K562 (cell line): Measurements from ENCODE around the gene NIN. TPM values are rescaled to one million over a fixed set of nuclear protein-coding genes. Genes with fewer than 3 reads are reported as not detected.

Experiments used
- ATAC-seq: fragments of 200-7000 bp; cut with Tn5 transposase; 3 replicates; pipeline ENCODE4 v1.9.1; 2020; ENCODE audit warnings: moderate library complexity
- BruUV-seq: library from RNA; stranded (reverse); fragments of 400-500 nt; replicated peaks from 2 replicates; lab custom pipeline; 2021; lab: Mats Ljungman, UMichigan
- CTCF ChIA-PET: fragments of 300-600 bp; formaldehyde crosslinking; extraction: SDS; loops from one replicate; lab custom pipeline; 2021; ENCODE audit warnings: low intra/inter-chr PET ratio; lab: Yijun Ruan, JAX
- POLR2A ChIA-PET: fragments of 300-600, 350-650 bp; sonication (Branson Sonifier 250); formaldehyde crosslinking; extraction: SDS; loops from one replicate; lab custom pipeline; 2021; ENCODE audit warnings: antibody characterized with exemption, inconsistent platforms; lab: Yijun Ruan, JAX
- DNase-seq, 4 experiments: peaks; one replicate each; pipeline versions ENCODE4 v3.0.0 to v3.0.0-alpha.2; 2011 to 2018; ENCODE audit warnings: low spot score in 3 of 4, mixed read lengths in 3 of 4; ENCODE audit errors: extremely low read depth in 1 of 4
- FAIRE-seq: peaks from 2 replicates; lab custom pipeline; 2011; peaks lifted over from hg19 to GRCh38; lab: Jason Lieb, UNC
- H2AFZ ChIP-seq: 2 replicates; pipeline ENCODE4 v1.6.0; 2011; ENCODE audit warnings: low read depth, low read length, control low read depth, inconsistent platforms
- H3K27ac ChIP-seq: fragments of 200-600 bp; 3 replicates; pipeline ENCODE4 v1.8.0; 2011; ENCODE audit warnings: low read depth, mild to moderate bottlenecking, control low read depth, inconsistent platforms, low read length, moderate library complexity, mixed read lengths; ENCODE audit errors: extremely low read depth
- H3K27me3 ChIP-seq, 2 experiments: fragments of 300-600 bp in 1 of 2; 2 replicates in 1 of 2; 3 replicates in 1 of 2; pipeline versions ENCODE4 v1.6.0 to v1.8.0; 2011; ENCODE audit warnings: inconsistent platforms in 2 of 2, low read length in 2 of 2, mild to moderate bottlenecking in 1 of 2, mixed read lengths in 1 of 2, moderate library complexity in 1 of 2; ENCODE audit not compliant: control insufficient read depth in 2 of 2, insufficient read depth in 2 of 2
- H3K36me3 ChIP-seq: fragments of 300-600 bp; 3 replicates; pipeline ENCODE4 v1.8.0; 2011; ENCODE audit warnings: mild to moderate bottlenecking, low read length, inconsistent platforms; ENCODE audit not compliant: control insufficient read depth, insufficient read depth
- H3K4me1 ChIP-seq, 2 experiments: fragments of 200-600 bp in 1 of 2; replicated peaks in 1 of 2; 2 replicates in 1 of 2; 3 replicates in 1 of 2; pipeline versions ENCODE4 v1.5.1 to v1.8.0; 2011; ENCODE audit warnings: inconsistent platforms in 2 of 2, low read length in 2 of 2, mild to moderate bottlenecking in 1 of 2, mixed read lengths in 1 of 2, moderate library complexity in 1 of 2; ENCODE audit not compliant: control insufficient read depth in 2 of 2, insufficient read depth in 2 of 2
- H3K4me2 ChIP-seq: 2 replicates; pipeline ENCODE4 v1.6.1; 2011; ENCODE audit warnings: low read length, control low read depth, inconsistent platforms, mixed read lengths; ENCODE audit not compliant: insufficient read depth
- H3K4me3 ChIP-seq: fragments of 200-600 bp; sonication (generic), shearing (Covaris generic); 2 replicates; pipeline ENCODE4 v1.5.1; 2016; ENCODE audit warnings: control low read depth, inconsistent platforms
- H3K79me2 ChIP-seq: fragments of 200-600 bp; 3 replicates; pipeline ENCODE4 v1.8.0; 2011; ENCODE audit warnings: low read length, inconsistent platforms; ENCODE audit not compliant: control insufficient read depth, insufficient read depth
- H3K9ac ChIP-seq, 2 experiments: 2 replicates each; pipeline versions ENCODE4 v1.6.0 to v1.6.1; 2011; ENCODE audit warnings: low read depth in 2 of 2, low read length in 2 of 2, control low read depth in 1 of 2, inconsistent platforms in 1 of 2, mild to moderate bottlenecking in 1 of 2, mixed read lengths in 1 of 2; ENCODE audit not compliant: insufficient read depth in 1 of 2
- H3K9me1 ChIP-seq: one replicate; pipeline ENCODE4 v1.6.0; 2011; ENCODE audit warnings: inconsistent platforms, mild to moderate bottlenecking, low read length, moderate library complexity; ENCODE audit not compliant: control insufficient read depth, insufficient read depth
- H3K9me3 ChIP-seq: replicated peaks from 2 replicates; pipeline ENCODE4 v1.5.1; 2011; ENCODE audit warnings: low read depth, low read length, inconsistent platforms; ENCODE audit not compliant: control insufficient read depth, insufficient read depth
- H4K20me1 ChIP-seq: replicated peaks from 2 replicates; pipeline ENCODE4 v1.6.1; 2011; ENCODE audit warnings: low read length, inconsistent platforms, mixed read lengths; ENCODE audit not compliant: control insufficient read depth, insufficient read depth
- CBFA2T3 ChIP-seq: fragments of 450-650 bp; IDR thresholded peaks from 2 replicates; pipeline ENCODE4 v1.6.1; 2017
- CEBPB ChIP-seq: fragments of 450-650 bp; IDR thresholded peaks from 2 replicates; pipeline ENCODE4 v1.6.1; 2016; ENCODE audit warnings: missing genetic modification characterization, missing compliant biosample characterization
- HOXB6 ChIP-seq: fragments of 250-450 bp; sonication (Bioruptor Pico); IDR thresholded peaks from 2 replicates; pipeline ENCODE4 v1.5.1; 2022; ENCODE audit warnings: mild to moderate bottlenecking, borderline replicate concordance
- MAFG ChIP-seq: fragments of 450-650 bp; conservative IDR thresholded peaks from 2 replicates; pipeline ENCODE4 v1.6.1; 2016; ENCODE audit warnings: missing genetic modification characterization, missing compliant biosample characterization
- NFE2 ChIP-seq: IDR thresholded peaks from 2 replicates; pipeline ENCODE4 v1.6.1; 2014; ENCODE audit warnings: antibody characterized with exemption, low read depth
- SMARCA5 ChIP-seq: fragments of 450-650 bp; IDR thresholded peaks from 2 replicates; pipeline ENCODE4 v1.6.1; 2016
- TCF3 ChIP-seq: sonication (generic); formaldehyde crosslinking; IDR thresholded peaks from 2 replicates; pipeline ENCODE4 v1.4.0; 2020; ENCODE audit warnings: mild to moderate bottlenecking, missing genetic modification reagents
- ZC3H11A ChIP-seq: IDR thresholded peaks from 2 replicates; pipeline ENCODE4 v1.6.1; 2012; ENCODE audit warnings: low read depth, low read length, improper control_type of control experiment
- WGBS: fragments of 100-300 bp; shearing (Covaris generic); methylation state at CpG from one replicate; pipeline ENCODE4 v1.1.6; 2016; ENCODE audit warnings: low coverage, mixed read lengths; ENCODE audit not compliant: insufficient coverage; ENCODE audit errors: missing lambda C conversion rate; 5-methylcytosine and 5-hydroxymethylcytosine counted together
- in situ Hi-C: fragments of 300-500 bp; cut with MboI; formaldehyde crosslinking; loops from 4 replicates; pipeline ENCODE4 v1.15.0; 2018; ENCODE audit warnings: inconsistent platforms, mixed read lengths
- intact Hi-C: fragments of 100-400 bp; cut with micrococcal nuclease; formaldehyde crosslinking; loops from 2 replicates; pipeline ENCODE4 v1.14.2; 2022
- polyA plus RNA-seq, 8 experiments: library from polyadenylated mRNA; depleted of rRNA in 4 of 8; stranded (reverse) in 5 of 8; unstranded in 3 of 8; fragments of >200 nt; fragmentation: Nextera tagmentation in 2 of 8; fragmentation: Illumina TruSeq in 1 of 8; extraction: Ambion mirVana in 2 of 8; extraction: Trizol in 1 of 8; gene quantifications; 2 replicates each; pipeline versions ENCODE4 v1.2.1 to v1.2.3, GENCODE V29; 2011 to 2014; ENCODE audit warnings: inconsistent platforms in 1 of 8, missing spikeins in 1 of 8
- total RNA-seq, 7 experiments: library from RNA; depleted of rRNA in 6 of 7; stranded (reverse); fragments of >200 nt in 6 of 7; fragmentation: Illumina TruSeq in 2 of 7; extraction: Trizol in 2 of 7; gene quantifications; 2 replicates each; pipeline versions ENCODE4 v1.2.1 to v1.2.3, GENCODE V29; 2011 to 2021; ENCODE audit warnings: low replicate concordance in 1 of 7
- TF ChIP-seq, protein P1 (sequence below): fragments of 250-450 bp; sonication (Bioruptor Pico); IDR thresholded peaks from 2 replicates; pipeline ENCODE4 v1.8.0; 2021; ENCODE audit warnings: mild to moderate bottlenecking, moderate library complexity
- TF ChIP-seq, protein P2 (sequence below): fragments of 250-450 bp; sonication (Bioruptor Pico); IDR thresholded peaks from 2 replicates; pipeline ENCODE4 v1.4.0; 2020; ENCODE audit warnings: borderline replicate concordance
- TF ChIP-seq, protein P3 (sequence below): fragments of 250-450 bp; sonication (Bioruptor Pico); IDR thresholded peaks from 2 replicates; pipeline ENCODE4 v1.8.0; 2022; ENCODE audit warnings: moderate library complexity, mild to moderate bottlenecking, inconsistent platforms

Gene NIN
- total and polyA plus RNA-seq, 9 of the 15 experiments (the other 6 are each of a cell fraction or from before 2014, with no cell fraction given) = 0.84 to 8.4 (median 5.0) TPM

DNA sequence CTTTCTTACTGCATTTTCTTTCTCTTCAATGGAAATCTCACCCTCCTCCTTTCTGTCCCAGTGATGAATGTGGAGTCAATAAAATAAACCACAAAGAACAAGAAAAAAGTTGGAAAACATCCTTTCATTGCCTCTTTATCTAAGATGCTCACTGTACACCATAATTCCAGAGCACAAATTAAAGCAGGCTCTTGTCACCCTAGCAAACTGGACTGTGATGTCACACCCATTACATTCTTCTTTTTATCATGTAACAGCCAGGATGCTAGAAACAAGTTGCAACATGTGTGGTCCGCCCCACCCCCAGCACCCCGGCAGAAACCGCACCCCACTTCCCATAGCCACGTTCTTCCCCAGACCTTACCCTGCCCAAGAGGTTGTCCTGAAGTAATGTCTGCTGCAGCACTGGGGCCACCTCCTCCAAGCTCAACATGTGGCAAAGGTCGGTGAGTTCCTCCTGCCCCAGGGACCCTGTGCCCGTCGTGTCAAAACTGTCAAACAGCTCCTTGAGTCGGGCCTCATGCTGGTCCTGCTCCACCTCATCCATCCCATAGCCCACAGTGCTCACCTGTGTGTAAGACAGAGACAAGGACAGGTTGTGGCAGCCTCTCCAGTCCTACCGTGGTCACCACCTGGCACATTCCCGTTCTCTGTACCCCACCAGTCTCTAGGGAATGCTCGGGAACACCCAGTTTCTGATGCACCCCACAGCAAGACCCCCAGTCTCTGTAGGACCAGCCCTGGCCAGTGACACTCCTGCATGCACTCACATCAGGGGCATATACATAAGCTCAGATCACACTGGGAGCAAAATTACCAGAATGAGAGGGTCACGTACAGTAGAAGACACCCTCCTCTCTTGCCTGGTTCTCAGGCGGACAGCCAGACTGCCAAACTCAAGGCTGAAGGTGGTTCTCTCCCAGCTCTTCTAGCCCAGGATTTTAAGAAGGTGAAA is 9.2 kb downstream of the NIN start:
- Histone ChIP-seq H3K9ac (0 out of 4 replicates have a peak overlapping the region, but pooled peaks of 1 of the 2 experiments have one; percentile 26), H3K4me3 (no peak overlapping the region), H3K36me3 (no peaks in the 10 kb centered on the region), H4K20me1 (no peaks in the 10 kb centered on the region), H3K9me1 (no peaks in the 10 kb centered on the region), H3K27ac (no peak overlapping the region), H3K4me1 (no peaks in the 10 kb centered on the region; a peak in 3 of 5 replicates), H3K79me2 (no peaks in the 10 kb centered on the region), H2AFZ (no peak overlapping the region), H3K9me3 (no peaks in the 10 kb centered on the region), H3K27me3 (peaks cover 0 to 8% of the 10 kb centered on the region in 2 experiments; a peak in 1 of 5 replicates), H3K4me2 (no peak overlapping the region)
- in situ Hi-C loops = no loop called here
- FAIRE-seq = no peak
- BruUV-seq = no TSS peak
- ChIA-PET POLR2A (interaction anchor here (0.5 to 0.6 kb wide), 2 partner anchors 122 to 944 kb away, joined by 3 to 5 read pairs; partner anchors contain the start of gene PYGL), CTCF (no interaction called here)
- WGBS = 14% methylated on average over 12 of the region's 13 CpGs
- intact Hi-C loops = no loop called here
- TF ChIP-seq ZC3H11A (no peak), CBFA2T3 (0 out of 2 replicates have a peak, but pooled peaks have one; percentile 18), SMARCA5 (no peak), CEBPB (peak; percentile 65), TCF3 (CRISPR knock-in tag) (peak; percentile 53), NFE2 (no peak), HOXB6 (CRISPR knock-in tag) (no peak), MAFG (no peak)
- TF ChIP-seq, protein P1, sequence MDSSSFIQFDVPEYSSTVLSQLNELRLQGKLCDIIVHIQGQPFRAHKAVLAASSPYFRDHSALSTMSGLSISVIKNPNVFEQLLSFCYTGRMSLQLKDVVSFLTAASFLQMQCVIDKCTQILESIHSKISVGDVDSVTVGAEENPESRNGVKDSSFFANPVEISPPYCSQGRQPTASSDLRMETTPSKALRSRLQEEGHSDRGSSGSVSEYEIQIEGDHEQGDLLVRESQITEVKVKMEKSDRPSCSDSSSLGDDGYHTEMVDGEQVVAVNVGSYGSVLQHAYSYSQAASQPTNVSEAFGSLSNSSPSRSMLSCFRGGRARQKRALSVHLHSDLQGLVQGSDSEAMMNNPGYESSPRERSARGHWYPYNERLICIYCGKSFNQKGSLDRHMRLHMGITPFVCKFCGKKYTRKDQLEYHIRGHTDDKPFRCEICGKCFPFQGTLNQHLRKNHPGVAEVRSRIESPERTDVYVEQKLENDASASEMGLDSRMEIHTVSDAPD = no peak
- TF ChIP-seq, protein P2, sequence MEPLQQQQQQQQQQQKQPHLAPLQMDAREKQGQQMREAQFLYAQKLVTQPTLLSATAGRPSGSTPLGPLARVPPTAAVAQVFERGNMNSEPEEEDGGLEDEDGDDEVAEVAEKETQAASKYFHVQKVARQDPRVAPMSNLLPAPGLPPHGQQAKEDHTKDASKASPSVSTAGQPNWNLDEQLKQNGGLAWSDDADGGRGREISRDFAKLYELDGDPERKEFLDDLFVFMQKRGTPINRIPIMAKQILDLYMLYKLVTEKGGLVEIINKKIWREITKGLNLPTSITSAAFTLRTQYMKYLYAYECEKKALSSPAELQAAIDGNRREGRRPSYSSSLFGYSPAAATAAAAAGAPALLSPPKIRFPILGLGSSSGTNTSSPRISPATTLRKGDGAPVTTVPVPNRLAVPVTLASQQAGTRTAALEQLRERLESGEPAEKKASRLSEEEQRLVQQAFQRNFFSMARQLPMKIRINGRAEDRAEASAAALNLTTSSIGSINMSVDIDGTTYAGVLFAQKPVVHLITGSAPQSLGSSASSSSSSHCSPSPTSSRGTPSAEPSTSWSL (CRISPR knock-in tag) = no peak
- TF ChIP-seq, protein P3, sequence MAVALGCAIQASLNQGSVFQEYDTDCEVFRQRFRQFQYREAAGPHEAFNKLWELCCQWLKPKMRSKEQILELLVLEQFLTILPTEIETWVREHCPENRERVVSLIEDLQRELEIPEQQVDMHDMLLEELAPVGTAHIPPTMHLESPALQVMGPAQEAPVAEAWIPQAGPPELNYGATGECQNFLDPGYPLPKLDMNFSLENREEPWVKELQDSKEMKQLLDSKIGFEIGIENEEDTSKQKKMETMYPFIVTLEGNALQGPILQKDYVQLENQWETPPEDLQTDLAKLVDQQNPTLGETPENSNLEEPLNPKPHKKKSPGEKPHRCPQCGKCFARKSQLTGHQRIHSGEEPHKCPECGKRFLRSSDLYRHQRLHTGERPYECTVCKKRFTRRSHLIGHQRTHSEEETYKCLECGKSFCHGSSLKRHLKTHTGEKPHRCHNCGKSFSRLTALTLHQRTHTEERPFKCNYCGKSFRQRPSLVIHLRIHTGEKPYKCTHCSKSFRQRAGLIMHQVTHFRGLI (CRISPR knock-in tag) = no peak
- peak in 2 of 4 experiments; percentile 5 to 24 for DNase-seq
- ATAC-seq = no peak; the same call in 2 of the 3 replicates
